COR-L47 (cell line): ENCODE measurements around the gene G6PD.

ENCODE experiments used
- DNase-seq: peaks from one replicate; lab custom pipeline; 2025; lab: John Stamatoyannopoulos, UW

The G6PD gene

GRCh38 chrX:154487518-154488290 is 58.9 kb downstream of the G6PD start:
- no peak for DNase-seq

GRCh38 chrX:154486396-154487207 is 60.0 kb downstream of the G6PD start, which contains the start of gene UBL4A:
UBL4A (minus strand) TSS chrX:154486615; CDS start chrX:154486584, 31 bp downstream.
- no peak for DNase-seq

- DNase-seq, result no peak
Measured at GRCh38 chrX:154486052-154486395, 60.6 kb downstream of the G6PD start.

GRCh38 chrX:154485150-154486051 is 61.2 kb downstream of the G6PD start:
- no peak for DNase-seq

- DNase-seq, result no peak
Measured at GRCh38 chrX:154484255-154485149, 62.1 kb downstream of the G6PD start.

- DNase-seq, result no peak
Measured at GRCh38 chrX:154483325-154483724, 63.3 kb downstream of the G6PD start.

- no peak for DNase-seq
Measured at GRCh38 chrX:154482786-154483185, 63.9 kb downstream of the G6PD start.

GRCh38 chrX:154481911-154482601 is 64.6 kb downstream of the G6PD start:
- no peak for DNase-seq
